Upper lobe of left lung (tissue), 6 donors: ENCODE data around the gene PLEKHA5. TPM values are rescaled to one million over a fixed set of nuclear protein-coding genes. Genes with fewer than 3 reads are reported as not detected.

Source experiments
- ATAC-seq, 2 donors: fragments of 200-7000 bp; cut with Tn5 transposase; one replicate each; pipeline ENCODE4 v1.9.1; 2022; ENCODE audit warnings: mild to moderate bottlenecking in 2 of 2, moderate library complexity in 2 of 2; ENCODE audit not compliant: low FRiP score in 2 of 2
- DNase-seq, 2 donors: peaks; one replicate each; pipeline ENCODE4 v3.0.0-alpha.2; 2019 to 2020
- H3K27ac ChIP-seq, 4 donors: fragments of 200-600 bp; sonication (generic); one replicate each; pipeline ENCODE4 v1.5.1; 2016 to 2019
- H3K27me3 ChIP-seq, 4 donors: fragments of 200-600 bp; sonication (generic); one replicate each; pipeline ENCODE4 v1.5.1; 2017 to 2019
- H3K36me3 ChIP-seq, 4 donors: fragments of 200-600 bp; sonication (generic); one replicate each; pipeline ENCODE4 v1.5.1; 2016 to 2019
- H3K4me1 ChIP-seq, 4 donors: fragments of 200-600 bp; sonication (generic); one replicate each; pipeline ENCODE4 v1.5.1; 2018 to 2019
- H3K4me3 ChIP-seq, 4 donors: fragments of 200-600 bp; sonication (generic); one replicate each; pipeline ENCODE4 v1.5.1; 2017 to 2019; ENCODE audit warnings: mild to moderate bottlenecking in 2 of 4, moderate library complexity in 1 of 4
- H3K9me3 ChIP-seq, 4 donors: fragments of 200-600 bp; sonication (generic); one replicate each; pipeline ENCODE4 v1.5.1; 2018 to 2019
- CTCF ChIP-seq, 6 experiments: fragments of 450-650 bp in 4 of 6; fragments of 200-600 bp in 2 of 6; sonication (generic) in 2 of 6; IDR thresholded peaks; one replicate each; pipeline ENCODE4 v1.5.1; 2016 to 2019; ENCODE audit warnings: antibody characterized with exemption in 6 of 6
- EP300 ChIP-seq, 4 donors: sonication (generic); formaldehyde crosslinking; IDR thresholded peaks; one replicate each; pipeline ENCODE4 v1.5.1; 2017; ENCODE audit warnings: antibody characterized with exemption in 4 of 4, control low read depth in 2 of 4
- POLR2A ChIP-seq, 4 donors: fragments of 450-650 bp; IDR thresholded peaks; one replicate each; pipeline ENCODE4 v1.5.1; 2016 to 2017; ENCODE audit warnings: antibody characterized with exemption in 4 of 4, mild to moderate bottlenecking in 2 of 4
- POLR2AphosphoS5 ChIP-seq, 2 donors: sonication (generic); formaldehyde crosslinking; IDR thresholded peaks; one replicate each; pipeline ENCODE4 v1.5.1; 2017; ENCODE audit warnings: antibody characterized with exemption in 2 of 2
- WGBS, 2 donors: methylation state at CpG; one replicate each; pipeline ENCODE4 v1.1.5; 2017 to 2018; 5-methylcytosine and 5-hydroxymethylcytosine counted together
- total RNA-seq, 6 donors: library from RNA; depleted of rRNA in 4 of 6; stranded (reverse); fragments of >200 nt in 4 of 6; gene quantifications; one replicate each; pipeline versions ENCODE4 v1.1.0 to v1.2.1, GENCODE V29; 2016 to 2021
- donor health status: DM: no; HTN: no; CAD: no; lungs with moderate emphysema.
- donor health status: DM: no; HTN: yes; CAD: no; lungs with severe emphysema.

PLEKHA5 gene
- total RNA-seq, 6 donors from 2014 or later, result 18.5 to 89.6 (median 25.9) TPM

GRCh38 chr12:19181666-19182426 is 52.3 kb downstream of the PLEKHA5 start:
- ATAC-seq, result no peak
- TF ChIP-seq CTCF (IDR thresholded peaks at IDR 0.05) (no peak), POLR2AphosphoS5 (IDR thresholded peaks at IDR 0.05) (no peak), POLR2A (IDR thresholded peaks at IDR 0.05) (no peak), EP300 (IDR thresholded peaks at IDR 0.05) (no peak)
- H3K4me1 ChIP-seq, result peaks cover 0 to 3% (median 1%) of the 10 kb centered on the region in 4 donors

GRCh38 chr12:19183121-19183838 is 53.7 kb downstream of the PLEKHA5 start:
- peaks cover 0 to 10% (median 1%) of the 10 kb centered on the region in 4 donors for H3K4me1 ChIP-seq
- no peaks in the 10 kb centered on the region for H3K9me3 ChIP-seq
- ATAC-seq, result no peak

More at GRCh38 chr12:19181666-19182426, 52.3 kb downstream of the PLEKHA5 start:
- Histone ChIP-seq H3K4me3 (no peak overlapping the region), H3K27ac (no peak overlapping the region), H3K36me3 (no peaks in the 10 kb centered on the region), H3K27me3 (no peaks in the 10 kb centered on the region), H3K9me3 (no peaks in the 10 kb centered on the region)
- 82 to 90% methylated on average over 8 of the region's 8 CpGs for WGBS, 2 donors
- DNase-seq, result no peak

GRCh38 chr12:19185262-19185929 is 55.9 kb downstream of the PLEKHA5 start:
- DNase-seq, result no peak
- no peaks in the 10 kb centered on the region for H3K27me3 ChIP-seq

More at GRCh38 chr12:19183121-19183838, 53.7 kb downstream of the PLEKHA5 start:
- H3K27ac ChIP-seq, result no peak overlapping the region
- H3K27me3 ChIP-seq, result no peaks in the 10 kb centered on the region
- no peak overlapping the region for H3K4me3 ChIP-seq
- DNase-seq, result no peak
- TF ChIP-seq POLR2AphosphoS5 (IDR thresholded peaks at IDR 0.05) (no peak), CTCF (IDR thresholded peaks at IDR 0.05) (peak in 1 of 6 experiments; percentile 15)
- WGBS, 2 donors, result 93 to 96% methylated on average over 5 of the region's 5 CpGs
- no peaks in the 10 kb centered on the region for H3K36me3 ChIP-seq

More at GRCh38 chr12:19185262-19185929, 55.9 kb downstream of the PLEKHA5 start:
- Histone ChIP-seq H3K9me3 (no peaks in the 10 kb centered on the region), H3K27ac (no peak overlapping the region), H3K4me3 (no peak overlapping the region), H3K36me3 (no peaks in the 10 kb centered on the region), H3K4me1 (peaks cover 0 to 12% (median 5%) of the 10 kb centered on the region in 4 donors)
- ATAC-seq, result no peak
- 55 to 75% methylated on average over 3 of the region's 3 CpGs for WGBS, 2 donors
- no peak for TF ChIP-seq POLR2A (IDR thresholded peaks at IDR 0.05)
- TF ChIP-seq CTCF (IDR thresholded peaks at IDR 0.05), result no peak
- TF ChIP-seq EP300 (IDR thresholded peaks at IDR 0.05), result no peak
- no peak for TF ChIP-seq POLR2AphosphoS5 (IDR thresholded peaks at IDR 0.05)
